NT2/D1 (cell line): ENCODE data around the gene KDR.

Experiments
- DNase-seq: peaks from one replicate; pipeline ENCODE4 v3.0.0-alpha.2; 2011; ENCODE audit warnings: low read depth, low spot score
- H3K27me3 ChIP-seq: 2 replicates; pipeline ENCODE4 v1.6.0; 2011; ENCODE audit warnings: mild to moderate bottlenecking; ENCODE audit not compliant: insufficient read length, insufficient read depth
- H3K36me3 ChIP-seq: 2 replicates; pipeline ENCODE4 v1.6.1; 2011; ENCODE audit warnings: mild to moderate bottlenecking, low read length, mixed read lengths; ENCODE audit not compliant: insufficient read depth, insufficient read length
- H3K4me1 ChIP-seq: 2 replicates; pipeline ENCODE4 v1.5.1; 2011; ENCODE audit not compliant: insufficient read depth, insufficient read length
- H3K4me3 ChIP-seq: 2 replicates; pipeline ENCODE4 v1.5.1; 2011; ENCODE audit warnings: low read depth; ENCODE audit not compliant: insufficient read length
- H3K9ac ChIP-seq: 2 replicates; pipeline ENCODE4 v1.6.0; 2011; ENCODE audit warnings: low read depth; ENCODE audit not compliant: insufficient read length
- H3K9me3 ChIP-seq: 2 replicates; pipeline ENCODE4 v1.5.1; 2011; ENCODE audit warnings: mild to moderate bottlenecking, low read length; ENCODE audit not compliant: insufficient read depth
- SUZ12 ChIP-seq: IDR thresholded peaks from 2 replicates; pipeline ENCODE4 v1.6.1; 2011; ENCODE audit not compliant: insufficient read length, insufficient read depth; ENCODE audit errors: extremely low read depth
- YY1 ChIP-seq: IDR thresholded peaks from 2 replicates; pipeline ENCODE4 v1.6.1; 2011; ENCODE audit not compliant: insufficient read length, insufficient read depth
- ZNF274 ChIP-seq: IDR thresholded peaks from 2 replicates; pipeline ENCODE4 v1.6.1; 2011; ENCODE audit warnings: mild to moderate bottlenecking, low read depth, low read length

The KDR gene

DNA sequence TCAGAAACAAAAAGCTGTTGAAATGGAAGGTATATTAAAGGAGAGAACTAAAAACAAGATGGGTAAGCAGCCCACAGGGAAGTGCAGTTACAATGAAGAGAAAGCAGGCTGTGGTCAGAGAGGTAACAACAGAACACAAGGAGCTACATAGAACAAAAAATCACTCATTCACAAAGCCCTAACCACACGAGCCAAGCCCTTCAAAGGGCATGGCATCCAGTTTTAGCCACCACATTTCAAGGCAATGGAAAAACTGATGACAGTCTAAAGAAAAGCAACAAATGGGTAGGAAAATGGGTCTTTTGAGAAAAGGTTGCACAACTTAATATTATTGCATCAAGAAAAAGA is 37.5 kb downstream of the KDR start:
- H3K36me3 ChIP-seq, result no peaks in the 10 kb centered on the region
- DNase-seq, result no peak
- H3K27me3 ChIP-seq, result no peaks in the 10 kb centered on the region
- TF ChIP-seq YY1 (no peak), SUZ12 (no peak), ZNF274 (no peak)
- H3K4me3 ChIP-seq, result no peak overlapping the region
- H3K9me3 ChIP-seq, result no peaks in the 10 kb centered on the region
- H3K4me1 ChIP-seq, result no peaks in the 10 kb centered on the region
- H3K9ac ChIP-seq, result no peak overlapping the region

DNA sequence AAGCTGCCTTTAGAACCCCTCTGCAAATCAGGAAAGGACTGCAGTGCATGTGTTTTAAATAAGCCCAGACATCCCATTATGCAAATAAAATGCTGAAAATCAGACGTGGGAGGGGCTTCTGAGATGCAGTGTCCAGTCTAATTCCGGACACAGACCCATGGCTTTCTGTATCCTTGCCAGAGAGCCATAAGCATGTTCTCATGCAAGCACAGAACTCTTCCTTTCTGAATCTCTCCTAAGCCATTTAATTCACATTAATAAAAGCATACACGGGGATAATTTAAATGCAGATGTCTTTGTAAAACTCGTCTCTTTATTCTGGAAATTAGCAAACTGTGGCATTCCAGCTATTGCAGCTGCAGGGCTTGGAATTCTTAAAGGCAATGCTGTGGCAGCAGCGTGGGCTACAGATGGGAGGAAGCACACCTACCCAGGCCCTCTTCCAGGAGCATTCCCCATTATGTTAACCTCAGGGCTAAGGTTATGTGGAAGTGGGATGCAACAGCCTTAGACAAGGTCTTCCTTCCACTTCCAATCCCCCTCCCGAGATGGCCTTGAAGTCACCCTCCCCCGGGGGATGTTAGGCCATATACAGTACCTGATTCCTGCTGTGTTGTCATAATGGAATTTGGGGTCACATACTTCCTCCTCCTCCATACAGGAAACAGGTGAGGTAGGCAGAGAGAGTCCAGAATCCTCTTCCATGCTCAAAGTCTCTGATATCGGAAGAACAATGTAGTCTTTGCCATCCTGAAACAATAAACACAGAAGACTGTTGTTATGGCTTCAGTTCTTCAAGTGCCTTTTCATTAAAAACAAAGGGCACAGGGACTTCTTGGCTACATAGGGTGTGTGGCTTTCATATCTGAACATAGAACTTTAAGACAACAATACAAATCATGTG is 38.1 kb downstream of the KDR start:
- Histone ChIP-seq H3K4me1 (no peaks in the 10 kb centered on the region), H3K27me3 (no peaks in the 10 kb centered on the region), H3K9ac (no peak overlapping the region), H3K4me3 (no peak overlapping the region), H3K36me3 (no peaks in the 10 kb centered on the region), H3K9me3 (no peaks in the 10 kb centered on the region)
- DNase-seq, result no peak
- TF ChIP-seq ZNF274 (no peak), YY1 (no peak), SUZ12 (no peak)

DNA sequence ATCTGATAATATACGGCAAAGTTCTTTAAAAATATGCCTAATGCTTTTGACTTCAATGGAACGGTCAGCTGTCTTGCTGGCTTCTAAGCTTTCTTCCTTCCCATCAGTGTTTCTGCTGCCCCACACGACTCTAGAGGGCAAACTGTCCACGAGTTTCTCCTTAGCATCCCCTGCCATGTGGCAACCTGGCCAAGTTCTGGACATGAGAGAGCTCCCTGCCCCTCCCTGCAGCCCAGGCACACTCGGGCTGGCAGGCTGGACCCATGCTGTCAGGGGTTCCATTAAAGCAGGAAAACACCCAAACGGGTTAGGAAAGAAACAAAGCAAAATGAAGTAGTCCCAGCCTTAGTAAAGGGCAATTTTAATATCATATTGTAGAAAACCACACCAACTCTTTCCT is 38.8 kb downstream of the KDR start:
- no peaks in the 10 kb centered on the region for H3K36me3 ChIP-seq
- H3K9me3 ChIP-seq, result no peaks in the 10 kb centered on the region
- no peak overlapping the region for H3K4me3 ChIP-seq
- no peak for DNase-seq
- no peaks in the 10 kb centered on the region for H3K27me3 ChIP-seq
- no peak for TF ChIP-seq SUZ12
- no peak for TF ChIP-seq ZNF274
- TF ChIP-seq YY1, result no peak
- H3K9ac ChIP-seq, result no peak overlapping the region
- no peaks in the 10 kb centered on the region for H3K4me1 ChIP-seq

DNA sequence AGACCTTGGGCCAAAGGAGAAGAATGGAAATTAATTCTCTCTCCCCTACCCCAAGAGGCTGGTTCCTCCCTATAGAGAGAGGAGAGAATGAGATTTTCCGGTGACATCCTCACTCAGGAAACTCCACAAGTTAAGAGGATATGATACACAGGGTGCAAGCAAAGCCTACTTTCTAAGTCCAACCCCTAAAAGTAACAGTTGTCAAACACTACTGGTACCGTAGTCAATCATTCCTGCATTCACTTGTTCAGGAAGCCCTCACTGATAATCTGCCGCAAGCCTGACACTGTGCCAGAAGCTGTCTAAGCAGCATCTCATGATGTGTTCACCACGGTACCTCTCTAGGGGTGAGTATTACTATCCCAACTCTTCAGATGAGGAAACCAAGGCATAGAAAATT is 41.7 kb downstream of the KDR start:
- Histone ChIP-seq H3K27me3 (no peaks in the 10 kb centered on the region), H3K4me3 (no peak overlapping the region), H3K36me3 (no peaks in the 10 kb centered on the region), H3K9me3 (no peaks in the 10 kb centered on the region), H3K9ac (no peak overlapping the region), H3K4me1 (no peaks in the 10 kb centered on the region)
- DNase-seq, result no peak
- TF ChIP-seq SUZ12 (no peak), ZNF274 (no peak), YY1 (no peak)

DNA sequence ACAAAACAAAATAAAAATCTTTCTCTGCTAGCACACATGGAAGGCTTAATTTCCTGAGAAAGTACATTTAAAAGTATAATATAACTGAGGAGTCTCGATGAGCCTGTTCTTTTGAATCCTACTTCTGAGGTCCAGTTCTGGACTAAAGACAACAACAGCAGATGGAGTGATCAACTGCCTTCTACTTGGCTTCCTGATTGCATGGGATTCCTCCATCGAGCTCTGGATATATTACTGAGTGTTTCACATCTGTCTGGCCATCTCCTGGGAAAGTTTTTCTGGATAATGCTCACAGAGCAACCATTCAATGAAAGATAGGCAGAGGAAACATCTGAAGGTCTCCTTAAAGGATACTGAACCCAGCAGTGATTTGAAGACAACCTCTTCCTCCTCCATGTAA is 42.6 kb downstream of the KDR start:
- Histone ChIP-seq H3K4me3 (no peak overlapping the region), H3K27me3 (no peaks in the 10 kb centered on the region), H3K9ac (no peak overlapping the region), H3K4me1 (no peaks in the 10 kb centered on the region), H3K36me3 (no peaks in the 10 kb centered on the region), H3K9me3 (no peaks in the 10 kb centered on the region)
- no peak for TF ChIP-seq SUZ12
- no peak for TF ChIP-seq ZNF274
- TF ChIP-seq YY1, result no peak
- DNase-seq, result no peak

DNA sequence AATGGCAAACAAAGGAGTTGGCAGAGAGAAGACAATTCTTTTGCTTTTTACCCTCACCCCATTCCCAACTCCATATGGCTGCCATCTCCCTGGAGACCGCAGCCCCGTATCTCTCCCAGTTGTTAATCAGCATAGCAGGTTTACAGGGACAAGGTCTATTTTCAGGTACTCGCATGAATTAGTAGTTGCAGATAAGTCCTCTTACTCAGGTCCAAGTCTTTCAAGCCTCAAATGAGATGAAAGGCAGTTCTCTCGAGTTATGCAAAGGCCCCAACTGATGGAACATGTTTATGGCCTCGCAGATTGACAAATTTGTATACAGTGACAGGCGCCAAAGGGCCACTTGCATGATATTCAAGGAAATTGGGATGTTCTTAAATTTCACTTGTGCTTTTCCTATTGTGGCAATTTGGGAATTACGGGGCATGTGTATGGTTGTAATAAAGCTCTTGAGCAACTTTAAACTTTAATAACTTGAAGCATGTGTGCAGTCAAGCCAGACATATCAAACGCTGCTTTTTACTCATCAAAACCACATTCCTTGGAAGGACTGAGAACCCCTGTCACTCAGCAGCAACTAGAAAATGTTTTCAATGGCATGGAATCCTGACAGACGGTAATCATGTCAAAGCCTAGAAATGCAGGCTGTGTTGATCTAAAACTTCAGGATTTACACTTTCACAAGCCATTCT is 45.1 kb downstream of the KDR start:
- H3K9me3 ChIP-seq, result no peaks in the 10 kb centered on the region
- no peak for DNase-seq
- H3K27me3 ChIP-seq, result no peaks in the 10 kb centered on the region
- H3K4me3 ChIP-seq, result no peak overlapping the region
- TF ChIP-seq ZNF274, result no peak
- TF ChIP-seq SUZ12, result no peak
- no peak for TF ChIP-seq YY1
- no peak overlapping the region for H3K9ac ChIP-seq
- H3K4me1 ChIP-seq, result no peaks in the 10 kb centered on the region
- no peaks in the 10 kb centered on the region for H3K36me3 ChIP-seq

DNA sequence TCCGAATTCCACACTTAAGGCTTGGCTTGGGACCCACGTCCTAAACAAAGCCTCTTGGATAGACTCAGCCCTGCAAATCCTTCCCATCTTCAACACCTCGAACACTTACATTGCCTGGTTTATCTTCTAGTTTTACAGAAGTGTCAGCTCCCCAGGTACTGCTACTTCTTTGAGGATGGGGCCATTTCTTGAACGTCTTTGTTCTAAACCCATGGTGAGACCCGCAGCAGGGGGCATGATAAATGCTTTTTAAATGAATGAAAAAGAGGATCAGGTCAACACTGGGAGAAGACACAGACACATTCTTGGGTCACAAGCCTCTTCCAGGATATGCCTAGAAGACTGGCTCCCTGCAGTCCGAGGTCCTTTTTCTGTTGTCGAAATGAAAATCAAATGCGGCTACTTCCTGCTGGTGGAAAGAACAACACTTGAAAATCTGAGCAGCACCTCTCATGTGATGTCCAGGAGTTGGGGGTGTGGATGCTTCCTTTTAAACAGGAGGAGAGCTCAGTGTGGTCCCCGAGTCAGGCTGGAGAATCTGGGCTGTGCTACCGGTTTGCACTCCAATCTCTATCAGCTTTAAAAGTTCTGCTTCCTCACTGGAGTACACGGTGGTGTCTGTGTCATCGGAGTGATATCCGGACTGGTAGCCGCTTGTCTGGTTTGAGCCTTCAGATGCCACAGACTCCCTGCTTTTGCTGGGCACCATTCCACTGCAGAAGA is 45.8 kb downstream of the KDR start:
- DNase-seq, result no peak
- H3K4me3 ChIP-seq, result no peak overlapping the region
- no peak for TF ChIP-seq SUZ12
- no peak for TF ChIP-seq ZNF274
- no peak for TF ChIP-seq YY1
- H3K27me3 ChIP-seq, result no peaks in the 10 kb centered on the region
- no peak overlapping the region for H3K9ac ChIP-seq
- no peaks in the 10 kb centered on the region for H3K4me1 ChIP-seq
- H3K36me3 ChIP-seq, result no peaks in the 10 kb centered on the region
- H3K9me3 ChIP-seq, result no peaks in the 10 kb centered on the region
